ENCODE measurements around the gene TEX19.
"Not testable (repeated sequence)": the region's sequence is repeated elsewhere in the genome, so short reads cannot be mapped to it uniquely, and the experiment has no call there.

The TEX19 gene

DNA sequence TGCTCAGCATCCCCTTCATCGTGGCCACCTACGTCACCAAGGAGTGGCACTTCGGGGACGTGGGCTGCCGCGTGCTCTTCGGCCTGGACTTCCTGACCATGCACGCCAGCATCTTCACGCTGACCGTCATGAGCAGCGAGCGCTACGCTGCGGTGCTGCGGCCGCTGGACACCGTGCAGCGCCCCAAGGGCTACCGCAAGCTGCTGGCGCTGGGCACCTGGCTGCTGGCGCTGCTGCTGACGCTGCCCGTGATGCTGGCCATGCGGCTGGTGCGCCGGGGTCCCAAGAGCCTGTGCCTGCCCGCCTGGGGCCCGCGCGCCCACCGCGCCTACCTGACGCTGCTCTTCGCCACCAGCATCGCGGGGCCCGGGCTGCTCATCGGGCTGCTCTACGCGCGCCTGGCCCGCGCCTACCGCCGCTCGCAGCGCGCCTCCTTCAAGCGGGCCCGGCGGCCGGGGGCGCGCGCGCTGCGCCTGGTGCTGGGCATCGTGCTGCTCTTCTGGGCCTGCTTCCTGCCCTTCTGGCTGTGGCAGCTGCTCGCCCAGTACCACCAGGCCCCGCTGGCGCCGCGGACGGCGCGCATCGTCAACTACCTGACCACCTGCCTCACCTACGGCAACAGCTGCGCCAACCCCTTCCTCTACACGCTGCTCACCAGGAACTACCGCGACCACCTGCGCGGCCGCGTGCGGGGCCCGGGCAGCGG lies 15.7 kb downstream of the TEX19 start:
- no peak for DNase-seq (ENCODE audit: extremely low read depth, low read depth)
- TF ChIP-seq, protein P1, sequence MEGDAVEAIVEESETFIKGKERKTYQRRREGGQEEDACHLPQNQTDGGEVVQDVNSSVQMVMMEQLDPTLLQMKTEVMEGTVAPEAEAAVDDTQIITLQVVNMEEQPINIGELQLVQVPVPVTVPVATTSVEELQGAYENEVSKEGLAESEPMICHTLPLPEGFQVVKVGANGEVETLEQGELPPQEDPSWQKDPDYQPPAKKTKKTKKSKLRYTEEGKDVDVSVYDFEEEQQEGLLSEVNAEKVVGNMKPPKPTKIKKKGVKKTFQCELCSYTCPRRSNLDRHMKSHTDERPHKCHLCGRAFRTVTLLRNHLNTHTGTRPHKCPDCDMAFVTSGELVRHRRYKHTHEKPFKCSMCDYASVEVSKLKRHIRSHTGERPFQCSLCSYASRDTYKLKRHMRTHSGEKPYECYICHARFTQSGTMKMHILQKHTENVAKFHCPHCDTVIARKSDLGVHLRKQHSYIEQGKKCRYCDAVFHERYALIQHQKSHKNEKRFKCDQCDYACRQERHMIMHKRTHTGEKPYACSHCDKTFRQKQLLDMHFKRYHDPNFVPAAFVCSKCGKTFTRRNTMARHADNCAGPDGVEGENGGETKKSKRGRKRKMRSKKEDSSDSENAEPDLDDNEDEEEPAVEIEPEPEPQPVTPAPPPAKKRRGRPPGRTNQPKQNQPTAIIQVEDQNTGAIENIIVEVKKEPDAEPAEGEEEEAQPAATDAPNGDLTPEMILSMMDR (IDR thresholded peaks at IDR 0.05; ENCODE audit: low read depth, low read length), result no peak

DNA sequence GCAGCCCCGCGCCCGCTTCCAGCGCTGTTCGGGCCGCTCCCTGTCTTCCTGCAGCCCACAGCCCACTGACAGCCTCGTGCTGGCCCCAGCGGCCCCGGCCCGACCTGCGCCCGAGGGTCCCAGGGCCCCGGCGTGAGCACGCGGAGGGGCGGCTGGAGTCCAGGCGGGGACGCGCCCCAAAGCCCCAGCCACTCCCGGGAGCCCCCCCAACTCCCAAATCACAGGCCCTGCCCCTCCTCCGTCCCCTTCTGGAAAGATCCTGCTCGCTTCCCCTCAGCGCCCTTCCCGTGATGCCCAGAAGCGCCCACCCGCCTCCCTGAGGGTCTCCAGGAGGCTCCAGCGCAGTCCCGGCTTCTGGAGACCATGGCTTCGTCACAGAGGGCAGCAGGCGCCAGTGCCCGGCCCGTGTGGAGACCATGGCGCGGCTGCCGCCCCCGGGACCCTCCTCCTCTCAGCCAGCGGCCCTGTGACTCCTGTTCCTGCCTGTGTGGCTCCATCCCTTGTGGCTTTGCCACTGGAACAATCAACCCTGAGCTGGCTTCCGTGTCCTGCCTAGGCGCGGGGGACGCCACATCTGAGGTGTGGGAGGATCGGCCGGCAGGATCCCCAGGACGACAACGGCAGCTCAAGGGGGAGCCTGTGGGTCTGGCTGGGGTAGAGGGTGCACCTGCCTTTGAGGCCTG lies 16.5 kb downstream of the TEX19 start:
- TF ChIP-seq, protein P1 (IDR thresholded peaks at IDR 0.05; ENCODE audit: low read depth, low read length), result no peak
- no peak for DNase-seq (ENCODE audit: extremely low read depth, low read depth)

DNA sequence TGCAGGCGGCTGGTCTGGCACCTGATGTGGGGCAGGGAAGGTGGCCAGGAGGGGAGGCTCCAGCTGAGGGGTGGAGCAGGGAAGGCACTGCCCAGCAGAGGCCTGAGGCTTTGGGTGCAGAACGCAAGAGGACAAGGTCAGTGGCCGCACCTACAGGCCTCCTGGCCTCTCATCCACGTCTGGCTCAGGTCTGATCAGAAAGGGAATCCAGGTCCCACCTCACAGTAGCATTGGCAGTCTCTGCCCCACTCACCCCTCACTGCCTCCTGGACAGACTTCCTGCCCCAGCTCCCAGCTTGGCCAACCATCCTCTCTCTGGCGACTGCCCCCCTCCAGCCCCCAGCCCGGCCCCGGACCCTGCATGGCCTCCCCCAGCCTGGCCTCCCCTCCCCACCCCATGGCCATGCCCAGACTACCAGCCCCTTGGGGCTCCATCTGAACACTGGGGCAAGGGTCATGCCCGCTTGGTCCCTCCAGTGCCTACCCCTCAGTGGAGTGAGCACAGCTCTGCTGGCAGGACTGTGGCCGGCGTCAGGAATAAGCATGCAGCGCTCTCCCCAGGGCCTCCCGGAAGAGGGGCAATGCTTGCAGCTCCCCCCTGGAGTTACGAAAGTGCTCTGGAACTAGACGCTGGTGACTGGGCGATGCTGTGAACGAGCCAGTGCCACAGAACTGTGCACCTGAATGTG lies 17.1 kb downstream of the TEX19 start:
- DNase-seq (ENCODE audit: extremely low read depth, low read depth), result no peak

DNA sequence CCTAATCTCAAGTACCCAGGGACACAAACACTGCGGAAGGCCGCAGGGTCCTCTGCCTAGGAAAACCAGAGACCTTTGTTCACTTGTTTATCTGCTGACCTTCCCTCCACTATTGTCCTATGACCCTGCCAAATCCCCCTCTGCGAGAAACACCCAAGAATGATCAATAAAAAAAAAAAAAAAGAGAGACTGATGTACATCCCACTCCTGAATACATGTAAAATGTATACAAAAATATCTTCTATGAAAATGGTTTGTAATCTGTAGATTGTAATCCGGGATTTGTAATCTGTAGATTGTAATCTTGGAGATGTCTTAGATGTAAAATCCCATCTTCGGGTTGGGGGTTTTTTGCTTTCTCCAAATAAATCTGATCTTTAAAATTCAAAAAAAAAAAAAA lies 18.2 kb downstream of the TEX19 start:
- not testable (repeated sequence) for DNase-seq (ENCODE audit: extremely low read depth, low read depth)

More for the DNA sequence above, 17.1 kb downstream of the TEX19 start:
- TF ChIP-seq, protein P1 (IDR thresholded peaks at IDR 0.05; ENCODE audit: low read depth, low read length), result no peak

DNA sequence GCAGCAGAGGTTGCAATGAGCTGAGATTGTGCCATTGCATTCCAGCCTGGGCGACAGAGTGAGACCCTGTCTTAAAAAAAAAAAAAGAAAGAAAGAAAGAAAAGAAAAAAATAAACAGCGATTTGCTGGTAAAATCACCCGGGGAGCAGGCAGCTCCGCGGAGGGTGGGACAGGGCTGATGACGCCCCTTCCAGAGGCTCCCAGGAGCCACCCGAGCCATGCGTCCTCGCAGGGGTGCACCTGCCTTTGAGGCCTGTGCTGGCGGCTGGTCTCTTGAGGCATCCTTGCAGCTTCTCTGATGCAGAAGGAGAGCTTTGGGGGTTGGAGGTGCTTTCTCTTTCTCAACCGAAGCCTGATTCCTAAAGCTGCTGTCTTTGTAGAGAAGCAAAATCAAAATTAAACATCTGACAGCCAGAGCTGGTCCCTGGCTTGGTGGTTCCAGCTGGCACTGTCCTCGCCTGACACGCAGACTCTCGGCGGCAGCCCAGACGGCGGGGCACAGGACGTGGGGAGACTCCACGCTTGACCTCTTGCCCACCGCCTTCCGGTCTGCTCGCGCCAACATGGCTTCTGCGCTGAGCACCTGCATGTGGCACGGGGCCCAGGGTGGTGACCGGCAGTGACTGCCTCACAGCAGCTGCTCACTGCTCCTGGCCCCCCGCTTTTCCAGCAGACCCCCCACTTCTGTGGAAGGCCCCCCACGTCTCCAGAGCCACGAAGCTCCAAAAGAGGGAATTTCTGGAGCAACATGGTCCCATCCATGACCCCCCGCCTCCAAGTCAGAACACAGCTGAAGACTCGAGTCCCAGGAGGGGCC lies 19.1 kb downstream of the TEX19 start:
- no peak for DNase-seq (ENCODE audit: extremely low read depth, low read depth)
- TF ChIP-seq, protein P1 (IDR thresholded peaks at IDR 0.05; ENCODE audit: low read depth, low read length), result no peak

DNA sequence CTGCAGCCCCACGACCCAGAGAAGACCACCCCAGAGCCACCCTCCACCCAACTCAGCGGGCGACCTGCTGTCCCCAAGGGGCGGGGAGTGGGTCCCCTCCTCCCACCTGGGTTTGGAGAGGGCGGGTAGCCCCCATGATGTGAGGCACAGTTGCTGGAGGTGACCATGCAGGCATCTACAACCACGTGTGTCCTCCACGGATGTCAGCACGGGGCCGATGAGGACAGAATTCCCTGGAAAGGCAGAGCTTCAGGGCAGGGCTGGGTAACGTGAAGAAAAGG lies 19.6 kb downstream of the TEX19 start:
- DNase-seq (ENCODE audit: extremely low read depth, low read depth), result no peak
- TF ChIP-seq, protein P1 (IDR thresholded peaks at IDR 0.05; ENCODE audit: low read depth, low read length), result no peak

DNA sequence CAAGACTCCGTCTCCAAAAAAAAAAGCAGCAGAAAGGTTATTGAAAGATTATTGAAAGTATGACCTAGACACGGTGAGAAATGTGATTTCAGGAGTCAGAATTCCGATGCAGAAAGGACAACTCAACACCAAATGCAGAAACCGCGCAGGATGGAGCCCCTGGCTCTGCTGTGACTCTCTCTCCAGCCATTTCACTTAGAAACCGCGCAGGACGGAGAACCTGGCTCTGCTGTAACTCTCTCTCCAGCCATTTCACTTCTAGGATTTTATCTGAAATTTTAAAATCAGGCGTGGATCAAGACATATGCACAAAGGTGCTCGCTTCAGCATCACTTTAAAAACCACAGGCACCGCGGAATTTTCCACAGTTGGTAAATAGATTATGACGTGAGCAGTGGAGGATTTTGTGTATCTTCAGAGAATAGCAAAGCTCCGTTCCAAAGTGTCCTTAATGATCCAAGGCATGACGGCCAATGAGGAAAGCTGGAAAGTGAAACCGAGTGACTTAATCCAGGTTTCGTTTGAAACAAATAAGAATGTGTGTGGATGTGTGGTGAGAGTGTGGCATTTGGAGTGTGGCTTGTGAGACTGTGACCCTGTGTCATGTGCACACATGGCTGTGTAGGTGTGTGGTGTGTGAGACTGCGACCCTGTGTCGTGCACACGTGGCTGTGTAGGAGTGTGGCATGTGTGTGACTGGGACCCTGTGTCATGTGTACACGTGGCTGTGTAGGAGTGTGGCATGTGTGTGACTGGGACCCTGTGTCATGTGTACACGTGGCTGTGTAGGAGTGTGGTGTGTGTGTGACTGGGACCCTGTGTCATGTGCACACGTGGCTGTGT lies 22.0 kb downstream of the TEX19 start:
- TF ChIP-seq, protein P1 (IDR thresholded peaks at IDR 0.05; ENCODE audit: low read depth, low read length), result no peak

DNA sequence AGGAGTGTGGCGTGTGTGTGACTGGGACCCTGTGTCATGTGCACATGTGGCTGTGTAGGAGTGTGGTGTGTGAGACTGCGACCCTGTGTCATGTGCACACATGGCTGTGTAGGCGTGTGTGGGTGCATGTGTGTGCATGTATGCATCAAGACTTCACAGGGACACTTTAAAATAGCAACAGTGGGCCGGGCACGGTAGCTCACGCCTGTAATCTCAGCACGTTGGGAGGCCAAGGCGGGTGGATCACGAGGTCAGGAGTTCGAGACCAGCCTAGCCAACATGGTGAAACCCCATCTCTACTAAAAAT lies 22.6 kb downstream of the TEX19 start:
- DNase-seq (ENCODE audit: extremely low read depth, low read depth), result not testable (repeated sequence)

More for the DNA sequence above, 22.0 kb downstream of the TEX19 start:
- peak; percentile 10 for DNase-seq (ENCODE audit: extremely low read depth, low read depth)

DNA sequence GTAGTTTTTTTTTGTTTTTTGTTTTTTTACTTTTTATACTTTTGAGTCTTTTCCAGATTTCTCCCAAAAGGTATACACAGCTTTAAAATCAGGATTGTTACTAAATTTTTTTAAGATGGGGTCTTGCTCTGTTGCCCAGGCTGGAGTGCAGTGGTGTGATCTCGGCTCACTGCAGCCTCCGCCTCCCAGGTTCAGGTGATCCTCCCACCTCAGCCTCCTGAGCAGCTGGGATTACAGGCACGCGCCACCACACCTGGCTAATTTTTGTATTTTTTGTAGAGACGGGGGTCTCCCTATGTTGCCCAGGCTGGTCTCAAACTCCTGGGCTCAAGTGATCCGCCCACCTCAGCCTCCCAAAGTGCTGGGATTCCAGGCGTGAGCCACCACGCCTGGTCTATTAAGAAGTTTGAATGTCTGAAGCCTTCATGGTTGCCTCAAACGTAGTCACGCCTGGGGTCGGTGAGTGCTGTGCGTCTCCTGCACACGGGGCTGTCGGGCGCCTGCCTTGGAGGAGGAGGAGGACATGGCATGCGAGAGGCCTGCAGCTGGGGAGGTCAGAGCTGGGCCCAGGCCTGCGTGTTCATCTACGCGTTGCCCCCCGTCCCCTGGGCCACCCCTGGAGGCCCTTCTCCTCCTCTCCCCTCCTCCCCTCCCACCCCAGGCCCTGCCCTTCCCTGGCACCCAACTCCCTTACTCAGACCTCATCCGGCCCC lies 23.3 kb downstream of the TEX19 start:
- DNase-seq (ENCODE audit: extremely low read depth, low read depth), result not testable (repeated sequence)

All from AG09319 (cell line).